NK-92 treated with Interleukin-12 subunit alpha and Interleukin-12 subunit beta, amount 100 ng/mL, for 24 hours (cell line): Measurements from ENCODE around the gene ITFG1.
"Not testable (repeated sequence)": the region's sequence is repeated elsewhere in the genome, so short reads cannot be mapped to it uniquely, and the experiment has no call there.

Experiments used
- DNase-seq: peaks from one replicate; lab custom pipeline; 2025; lab: John Stamatoyannopoulos, UW

Gene ITFG1

GRCh38 chr16:47236716-47237115 is 224.1 kb downstream of the ITFG1 start:
- DNase-seq = no peak

DNA sequence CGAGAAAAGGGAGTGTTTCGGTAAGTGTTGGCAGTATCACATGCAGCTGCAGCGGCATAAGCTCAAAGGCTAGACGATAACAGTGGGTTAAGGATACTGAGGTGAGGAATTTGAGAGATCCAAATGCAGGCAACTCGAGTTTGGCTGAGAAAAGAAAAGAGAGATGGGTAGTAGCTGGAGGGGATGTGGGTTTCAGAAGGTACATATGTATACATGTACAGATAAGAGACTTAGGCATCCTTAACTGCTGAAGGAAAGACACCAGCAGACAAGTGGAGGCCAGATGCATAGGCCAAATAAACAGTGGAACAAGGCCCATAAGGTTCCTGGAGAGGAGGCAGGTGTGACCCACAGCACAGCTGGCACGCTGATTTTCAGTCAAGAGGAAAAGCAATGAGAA is 230.6 kb downstream of the ITFG1 start:
- DNase-seq = no peak

- no peak for DNase-seq
Observed at GRCh38 chr16:47229053-47230050, 231.5 kb downstream of the ITFG1 start.

DNA sequence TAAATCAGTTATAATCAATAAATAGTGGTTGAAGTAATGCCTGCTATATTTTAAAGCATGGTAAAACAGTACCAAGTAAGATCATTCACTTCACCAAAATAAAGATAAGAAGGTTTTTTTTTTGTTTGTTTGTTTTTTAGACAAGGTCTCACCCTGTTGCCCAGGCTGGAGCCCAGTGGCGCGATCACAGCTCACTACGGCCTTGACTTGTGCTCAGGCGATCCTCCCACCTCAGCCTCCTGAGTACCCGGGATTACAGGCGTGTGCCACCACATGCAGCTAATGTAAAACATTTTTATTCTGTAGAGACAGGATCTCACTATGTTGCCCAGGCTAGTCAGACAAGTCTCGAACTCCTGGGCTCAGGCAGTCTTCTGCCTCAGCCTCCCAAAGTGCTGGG is 232.6 kb downstream of the ITFG1 start:
- no peak for DNase-seq

- DNase-seq = no peak
Observed at GRCh38 chr16:47213761-47214440, 247.0 kb downstream of the ITFG1 start.

DNA sequence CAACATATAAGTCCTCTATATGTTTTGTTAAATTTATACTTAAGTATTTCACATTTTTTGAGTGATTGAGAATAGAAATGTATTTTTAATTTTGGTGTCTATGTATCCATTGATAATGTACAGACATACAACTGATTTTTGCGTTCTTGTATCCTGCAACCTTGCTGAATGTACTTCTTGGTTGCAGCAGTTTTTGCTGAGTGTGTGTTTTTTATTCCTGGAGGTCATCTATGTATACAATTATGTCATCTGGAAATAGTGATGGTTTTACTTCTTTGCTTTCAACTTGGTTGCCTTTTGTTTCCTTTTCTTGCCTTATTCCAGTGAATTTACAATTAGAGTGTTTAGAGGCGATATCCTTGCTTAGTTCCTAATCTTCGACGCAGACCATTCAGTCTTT is 249.6 kb downstream of the ITFG1 start:
- no peak for DNase-seq

GRCh38 chr16:47204736-47205504 is 255.9 kb downstream of the ITFG1 start:
- DNase-seq = no peak

DNA sequence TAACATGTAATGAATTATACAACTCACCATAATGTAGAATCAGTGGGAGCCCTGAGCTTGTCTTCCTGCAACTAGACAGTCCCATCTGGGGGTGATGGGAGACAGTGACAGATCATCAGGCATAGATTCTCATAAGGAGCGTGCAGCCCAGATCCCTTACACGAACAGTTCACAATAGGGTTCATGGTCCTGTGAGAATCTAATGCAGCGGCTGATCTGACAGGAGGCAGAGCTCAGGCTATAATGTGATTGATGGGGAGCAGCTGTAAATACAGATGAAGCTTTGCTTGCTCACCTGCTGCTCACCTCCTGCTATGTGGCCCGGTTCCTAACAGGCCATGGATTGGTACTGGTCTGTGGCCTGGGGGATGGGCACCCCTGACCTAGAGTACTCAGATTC is 257.4 kb downstream of the ITFG1 start:
- DNase-seq = not testable (repeated sequence)

DNA sequence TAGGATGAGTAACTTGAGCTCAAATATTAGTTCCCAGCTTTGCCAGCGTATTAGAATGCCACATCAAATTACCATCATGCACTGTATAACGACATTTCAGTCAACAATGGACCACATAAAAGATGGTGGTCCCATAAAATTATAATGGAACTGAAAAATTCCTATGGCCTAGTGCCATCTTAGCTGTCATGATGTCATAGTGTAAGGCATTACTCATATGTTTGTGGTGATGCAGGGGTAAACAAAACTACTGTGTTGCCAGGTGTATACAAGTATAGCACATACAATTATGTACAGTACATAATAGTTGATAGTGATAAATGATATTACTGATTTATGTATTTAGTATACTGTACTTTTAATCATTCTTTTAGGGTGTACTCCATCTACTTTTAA is 262.7 kb downstream of the ITFG1 start:
- DNase-seq = no peak

DNA sequence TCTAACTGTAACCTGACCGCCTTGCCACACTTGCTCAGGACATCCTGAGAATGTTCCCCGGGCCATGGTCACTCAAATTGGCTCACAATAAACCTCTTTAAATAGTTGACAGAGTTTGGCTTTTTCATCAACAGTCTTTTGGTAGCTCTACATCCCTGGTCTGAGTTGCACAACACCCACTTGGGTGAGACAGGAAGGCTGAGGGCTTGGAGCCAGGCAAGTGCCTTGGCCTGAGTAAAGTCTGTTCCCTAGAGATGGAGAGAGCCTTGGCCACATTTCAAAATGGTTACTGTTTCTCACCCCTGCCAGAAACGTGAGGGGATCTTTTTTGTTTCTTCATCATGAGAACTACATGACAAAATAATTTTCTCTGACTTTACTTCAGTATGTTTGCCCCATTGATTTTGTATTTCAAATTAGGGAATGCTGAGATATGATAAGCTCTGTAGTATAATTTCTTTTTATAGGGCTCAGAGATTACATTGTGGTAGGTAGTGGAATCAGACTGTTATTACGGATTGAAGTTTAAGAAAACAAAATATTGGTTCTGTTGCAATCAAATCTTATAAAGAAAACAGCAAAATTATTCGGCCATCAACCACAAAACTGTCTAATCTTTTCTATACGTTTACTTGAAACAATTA is 263.2 kb downstream of the ITFG1 start:
- DNase-seq = no peak

DNA sequence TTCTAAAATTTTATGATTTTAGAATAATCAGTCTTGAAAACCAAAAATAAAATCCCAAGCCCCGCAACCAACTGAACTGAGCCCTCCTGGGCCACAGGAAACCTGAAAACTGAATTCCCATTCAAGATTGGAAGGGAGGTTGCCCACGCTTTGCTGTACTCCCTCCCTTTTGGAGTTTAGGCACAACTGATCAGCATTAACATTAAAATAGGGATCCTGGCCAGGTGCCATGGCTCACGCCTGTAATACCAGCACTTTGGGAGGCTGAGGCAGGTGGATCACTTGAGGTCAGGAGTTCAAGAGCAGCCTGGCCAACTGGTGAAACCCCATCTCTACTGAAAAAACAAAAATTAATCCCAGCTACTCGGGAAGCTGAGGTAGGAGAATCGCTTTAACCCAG is 264.4 kb downstream of the ITFG1 start:
- no peak for DNase-seq

GRCh38 chr16:47182318-47182717 is 278.5 kb downstream of the ITFG1 start:
- DNase-seq = no peak

GRCh38 chr16:47181066-47181465 is 279.8 kb downstream of the ITFG1 start:
- DNase-seq = not testable (repeated sequence)

GRCh38 chr16:47180073-47180472 is 280.8 kb downstream of the ITFG1 start:
- no peak for DNase-seq

DNA sequence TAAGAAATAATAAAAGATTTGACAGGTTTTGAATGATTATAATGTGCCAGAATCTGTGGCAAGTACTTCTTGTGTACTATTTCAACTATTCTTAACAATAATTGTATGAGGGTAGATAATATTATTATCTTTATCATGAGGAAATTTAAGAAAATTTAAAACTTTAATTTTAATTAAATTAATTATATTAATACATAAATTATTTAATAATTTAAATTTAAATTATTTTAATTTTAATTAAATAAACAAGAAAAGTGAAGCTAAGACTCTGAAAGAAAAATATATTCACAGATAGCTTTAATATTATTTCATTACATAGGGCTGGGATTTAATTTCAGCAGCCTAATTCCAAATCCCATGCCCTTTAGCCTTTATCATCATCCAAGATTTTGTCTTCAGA is 285.7 kb downstream of the ITFG1 start:
- no peak for DNase-seq

DNA sequence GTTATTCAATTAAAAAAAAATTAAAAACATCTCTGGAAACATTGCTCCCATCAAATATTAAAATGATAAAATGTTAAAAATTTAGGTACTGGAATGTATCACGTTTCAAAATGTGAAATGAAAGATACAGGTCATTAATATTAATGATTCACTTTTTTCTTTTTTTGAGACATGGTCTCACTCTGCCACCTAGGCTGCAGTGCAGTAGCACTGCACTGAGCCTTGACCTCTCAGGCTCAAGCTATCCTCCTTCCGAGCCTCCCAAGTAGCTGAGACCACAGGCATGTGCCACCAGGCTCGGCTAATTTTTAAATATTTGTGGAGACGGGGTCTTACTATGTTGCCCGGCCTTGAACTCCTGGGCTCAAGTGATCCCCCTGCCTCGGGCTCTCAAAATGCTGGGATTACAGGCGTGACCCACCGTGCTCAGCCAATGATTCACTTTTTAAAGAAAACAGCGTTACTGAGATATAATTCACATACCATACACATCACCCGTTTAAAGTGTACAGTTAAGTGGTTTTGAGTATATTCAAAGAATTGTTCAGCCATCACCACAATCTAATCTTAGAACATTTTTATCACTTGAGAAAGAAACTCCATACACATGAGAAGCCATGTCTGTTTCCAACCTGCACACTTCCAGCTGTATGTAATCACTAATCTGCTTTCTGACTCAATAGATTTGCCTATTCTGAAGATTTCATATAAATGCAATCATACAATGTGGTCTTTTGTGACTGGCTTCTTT is 298.0 kb downstream of the ITFG1 start:
- DNase-seq = no peak

DNA sequence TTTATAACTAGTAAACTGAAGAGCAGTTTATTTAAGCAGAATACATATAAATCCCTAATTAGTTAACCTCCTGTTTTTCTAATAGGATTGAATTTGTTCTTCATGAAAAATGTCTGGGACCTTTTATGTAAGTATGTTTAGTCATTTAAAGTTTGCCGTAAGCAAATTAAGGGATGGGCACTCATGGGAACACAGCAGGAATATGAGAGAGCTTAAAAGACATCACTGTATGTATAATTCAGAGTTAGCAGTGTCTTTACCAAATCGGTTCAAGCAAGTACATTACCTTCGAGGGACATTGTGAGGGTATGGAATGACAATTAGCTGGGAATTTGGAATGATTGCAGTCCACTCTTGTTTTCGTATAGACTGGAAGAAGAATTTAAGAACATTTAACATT is 299.4 kb downstream of the ITFG1 start:
- no peak for DNase-seq

DNA sequence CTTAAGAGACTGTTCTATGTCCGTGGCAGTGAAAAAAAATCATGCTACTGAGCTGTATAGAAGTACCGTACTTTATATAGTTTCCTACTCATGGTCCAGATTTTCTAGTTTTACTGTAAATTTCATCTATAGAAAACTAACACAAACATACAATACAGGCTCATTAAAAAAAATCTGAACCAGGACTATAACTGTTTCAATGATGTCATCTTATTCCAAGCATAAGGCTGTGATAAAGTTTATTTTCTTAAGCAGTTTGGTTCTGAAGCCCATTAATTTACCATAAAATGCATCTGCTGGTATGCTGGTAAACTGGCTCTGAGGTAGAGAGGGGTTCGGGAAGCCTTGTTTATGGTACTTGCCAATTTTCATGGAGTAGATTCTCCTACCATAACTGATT is 300.4 kb downstream of the ITFG1 start:
- DNase-seq = no peak

DNA sequence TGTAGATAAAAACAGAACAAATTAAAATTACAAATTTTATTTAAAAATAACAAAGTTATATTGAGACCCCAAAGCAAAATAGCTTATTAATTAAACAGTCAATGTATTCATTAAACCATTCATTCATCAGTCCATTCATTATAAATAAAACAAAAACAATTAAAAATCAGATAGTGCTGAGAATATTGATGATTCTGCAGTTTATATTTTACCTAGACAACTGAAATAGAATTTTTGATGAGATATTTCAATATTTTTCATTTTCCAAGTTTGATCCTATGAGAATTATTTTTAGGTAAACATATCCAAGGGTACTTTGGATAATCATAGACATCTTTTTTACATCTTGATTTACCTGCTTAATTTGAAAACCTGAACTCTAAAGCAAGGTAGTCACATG is 301.9 kb downstream of the ITFG1 start:
- no peak for DNase-seq

DNA sequence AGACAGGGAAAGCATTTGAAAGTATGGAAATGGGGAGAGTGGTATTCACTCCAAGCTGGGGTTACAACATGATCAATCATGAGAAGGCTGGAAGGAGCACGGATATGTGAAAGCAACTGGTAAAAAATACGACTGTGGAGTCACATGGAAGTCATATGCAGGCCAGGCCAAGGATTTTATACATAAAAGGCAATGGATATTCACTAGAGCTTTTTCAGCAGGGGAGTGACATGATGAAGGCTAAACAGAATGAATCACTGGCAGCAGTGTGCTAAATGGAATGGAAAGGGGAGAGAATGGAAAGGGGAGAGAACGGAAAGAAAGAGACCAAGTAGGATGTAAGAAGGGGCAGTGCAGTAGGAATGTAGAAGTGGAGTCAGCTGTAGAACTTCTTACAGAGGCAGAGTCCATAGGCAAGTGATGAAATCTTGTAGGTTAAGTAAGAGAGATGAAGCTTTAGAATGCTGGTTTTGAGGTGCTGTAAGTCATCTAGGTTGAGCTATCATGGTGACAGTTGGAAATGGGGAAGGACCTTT is 304.1 kb downstream of the ITFG1 start:
- no peak for DNase-seq

GRCh38 chr16:47152501-47152900 is 308.4 kb downstream of the ITFG1 start:
- DNase-seq = not testable (repeated sequence)
